Upper lobe of left lung (tissue), 6 donors: ENCODE measurements around the gene CYS1. TPM values are rescaled to one million over a fixed set of nuclear protein-coding genes. Genes with fewer than 3 reads are reported as not detected.
"Not testable (repeated sequence)": the region's sequence is repeated elsewhere in the genome, so short reads cannot be mapped to it uniquely, and the experiment has no call there.

ENCODE experiments used
- ATAC-seq, 2 donors: fragments of 200-7000 bp; cut with Tn5 transposase; one replicate each; pipeline ENCODE4 v1.9.1; 2022; ENCODE audit warnings: mild to moderate bottlenecking in 2 of 2, moderate library complexity in 2 of 2; ENCODE audit not compliant: low FRiP score in 2 of 2
- DNase-seq, 2 donors: peaks; one replicate each; pipeline ENCODE4 v3.0.0-alpha.2; 2019 to 2020
- H3K27ac ChIP-seq, 4 donors: fragments of 200-600 bp; sonication (generic); one replicate each; pipeline ENCODE4 v1.5.1; 2016 to 2019
- H3K27me3 ChIP-seq, 4 donors: fragments of 200-600 bp; sonication (generic); one replicate each; pipeline ENCODE4 v1.5.1; 2017 to 2019
- H3K36me3 ChIP-seq, 4 donors: fragments of 200-600 bp; sonication (generic); one replicate each; pipeline ENCODE4 v1.5.1; 2016 to 2019
- H3K4me1 ChIP-seq, 4 donors: fragments of 200-600 bp; sonication (generic); one replicate each; pipeline ENCODE4 v1.5.1; 2018 to 2019
- H3K4me3 ChIP-seq, 4 donors: fragments of 200-600 bp; sonication (generic); one replicate each; pipeline ENCODE4 v1.5.1; 2017 to 2019; ENCODE audit warnings: mild to moderate bottlenecking in 2 of 4, moderate library complexity in 1 of 4
- H3K9me3 ChIP-seq, 4 donors: fragments of 200-600 bp; sonication (generic); one replicate each; pipeline ENCODE4 v1.5.1; 2018 to 2019
- CTCF ChIP-seq, 6 experiments: fragments of 450-650 bp in 4 of 6; fragments of 200-600 bp in 2 of 6; sonication (generic) in 2 of 6; IDR thresholded peaks; one replicate each; pipeline ENCODE4 v1.5.1; 2016 to 2019; ENCODE audit warnings: antibody characterized with exemption in 6 of 6
- EP300 ChIP-seq, 4 donors: sonication (generic); formaldehyde crosslinking; IDR thresholded peaks; one replicate each; pipeline ENCODE4 v1.5.1; 2017; ENCODE audit warnings: antibody characterized with exemption in 4 of 4, control low read depth in 2 of 4
- POLR2A ChIP-seq, 4 donors: fragments of 450-650 bp; IDR thresholded peaks; one replicate each; pipeline ENCODE4 v1.5.1; 2016 to 2017; ENCODE audit warnings: antibody characterized with exemption in 4 of 4, mild to moderate bottlenecking in 2 of 4
- POLR2AphosphoS5 ChIP-seq, 2 donors: sonication (generic); formaldehyde crosslinking; IDR thresholded peaks; one replicate each; pipeline ENCODE4 v1.5.1; 2017; ENCODE audit warnings: antibody characterized with exemption in 2 of 2
- WGBS, 2 donors: methylation state at CpG; one replicate each; pipeline ENCODE4 v1.1.5; 2017 to 2018; 5-methylcytosine and 5-hydroxymethylcytosine counted together
- total RNA-seq, 6 donors: library from RNA; depleted of rRNA in 4 of 6; stranded (reverse); fragments of >200 nt in 4 of 6; gene quantifications; one replicate each; pipeline versions ENCODE4 v1.1.0 to v1.2.1, GENCODE V29; 2016 to 2021
- donor health status: DM: no; HTN: no; CAD: no; lungs with moderate emphysema.
- donor health status: DM: no; HTN: yes; CAD: no; lungs with severe emphysema.

The CYS1 gene
- total RNA-seq, 6 donors from 2014 or later = 1.0 to 8.2 (median 5.6) TPM

DNA sequence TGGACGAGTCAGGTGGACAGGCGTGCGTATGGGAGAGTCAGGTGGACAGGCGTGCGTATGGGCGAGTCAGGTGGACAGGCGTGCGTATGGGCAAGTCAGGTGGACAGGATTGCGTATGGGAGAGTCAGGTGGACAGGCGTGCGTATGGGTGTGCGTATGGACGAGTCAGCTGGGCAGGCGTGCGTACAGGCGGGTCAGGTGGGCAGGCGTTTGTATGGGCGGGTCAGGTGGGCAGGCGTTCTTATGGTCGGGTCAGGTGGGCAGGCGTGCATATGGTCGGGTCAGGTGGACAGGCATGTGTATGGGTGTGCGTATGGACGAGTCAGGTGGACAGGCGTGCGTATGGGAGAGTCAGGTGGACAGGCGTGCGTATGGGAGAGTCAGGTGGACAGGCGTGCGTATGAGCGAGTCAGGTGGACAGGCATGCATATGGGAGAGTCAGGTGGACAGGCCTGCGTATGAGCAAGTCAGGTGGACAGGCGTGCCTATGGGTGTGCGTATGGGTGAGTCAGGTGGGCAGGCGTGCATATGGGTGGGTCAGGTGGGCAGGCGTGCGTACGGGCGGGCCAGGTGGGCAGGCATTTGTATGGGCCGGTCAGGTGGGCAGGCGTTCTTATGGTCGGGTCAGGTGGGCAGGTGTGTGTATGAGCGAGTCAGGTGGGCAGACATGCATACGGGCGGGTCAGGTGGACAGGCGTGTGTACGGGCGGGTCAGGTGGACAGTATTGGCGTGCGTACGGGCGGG, 69.2 kb downstream of the CYS1 start:
- DNase-seq = peak in 1 of 2 donors; percentile 72
- not testable (repeated sequence) for H3K4me3 ChIP-seq, H3K36me3 ChIP-seq, H3K9me3 ChIP-seq, H3K27ac ChIP-seq, H3K27me3 ChIP-seq, ATAC-seq
- 93 to 96% methylated on average over 52 of the region's 52 CpGs for WGBS, 2 donors
- peaks cover 15 to 26% (median 23%) of the 10 kb centered on the region in 4 donors for H3K4me1 ChIP-seq

GRCh38 chr2:10009811-10010781, 70.1 kb downstream of the CYS1 start:
- 76 to 79% methylated on average over 28 to 32 of the region's 36 CpGs for WGBS, 2 donors
- H3K27ac ChIP-seq = peak overlapping the region in 3 of 4 donors; percentile 52 to 69 (median 61)
- peaks cover 15 to 26% (median 23%) of the 10 kb centered on the region in 4 donors for H3K4me1 ChIP-seq
- peak; percentile 69 to 92 for DNase-seq
- peak; percentile 81 to 85 for ATAC-seq
- H3K9me3 ChIP-seq = no peaks in the 10 kb centered on the region
- no peaks in the 10 kb centered on the region for H3K27me3 ChIP-seq
- H3K4me3 ChIP-seq = no peak overlapping the region
- TF ChIP-seq CTCF (IDR thresholded peaks at IDR 0.05) (no peak), EP300 (IDR thresholded peaks at IDR 0.05) (no peak), POLR2A (IDR thresholded peaks at IDR 0.05) (no peak), POLR2AphosphoS5 (IDR thresholded peaks at IDR 0.05) (no peak)
- H3K36me3 ChIP-seq = no peaks in the 10 kb centered on the region

DNA sequence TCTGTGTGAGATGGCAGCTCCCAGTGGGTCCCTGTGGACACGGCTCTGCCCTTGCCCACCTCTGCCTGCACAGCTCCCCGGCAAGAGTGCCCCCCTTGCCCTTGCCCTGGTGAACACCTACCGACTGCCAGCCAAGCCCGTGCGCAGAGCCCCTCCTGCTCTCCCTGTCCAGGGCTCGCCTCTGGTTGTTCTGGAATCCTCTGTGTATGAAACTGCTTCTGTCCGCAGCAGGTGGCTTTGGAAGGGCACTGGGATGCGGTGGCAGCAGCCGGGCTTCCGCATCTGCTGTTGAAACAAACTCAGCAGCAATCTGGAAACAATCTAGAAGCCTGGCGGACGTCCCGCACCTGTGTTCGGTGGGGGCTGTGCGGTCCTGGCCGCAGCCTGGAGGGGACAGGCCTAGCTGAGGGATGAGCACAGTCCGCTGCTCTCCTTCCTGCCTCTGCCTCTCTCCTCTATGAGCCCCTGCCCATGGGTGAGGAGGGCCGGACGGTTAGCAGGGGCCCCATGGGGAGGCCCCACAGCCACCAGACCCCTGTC, 70.9 kb downstream of the CYS1 start:
- H3K27me3 ChIP-seq = no peaks in the 10 kb centered on the region
- no peaks in the 10 kb centered on the region for H3K9me3 ChIP-seq
- DNase-seq (peak in 1 of 2 donors; percentile 77), ATAC-seq (peak in 1 of 2 donors; percentile 34)
- no peak for TF ChIP-seq CTCF (IDR thresholded peaks at IDR 0.05)
- TF ChIP-seq EP300 (IDR thresholded peaks at IDR 0.05) = no peak
- TF ChIP-seq POLR2A (IDR thresholded peaks at IDR 0.05) = no peak
- no peak for TF ChIP-seq POLR2AphosphoS5 (IDR thresholded peaks at IDR 0.05)
- H3K4me3 ChIP-seq = no peak overlapping the region
- H3K4me1 ChIP-seq = peaks cover 15 to 26% (median 23%) of the 10 kb centered on the region in 4 donors
- 85 to 94% methylated on average over 3 to 19 of the region's 19 CpGs for WGBS, 2 donors
- no peaks in the 10 kb centered on the region for H3K36me3 ChIP-seq
- peak overlapping the region in 3 of 4 donors; percentile 52 to 69 (median 61) for H3K27ac ChIP-seq

DNA sequence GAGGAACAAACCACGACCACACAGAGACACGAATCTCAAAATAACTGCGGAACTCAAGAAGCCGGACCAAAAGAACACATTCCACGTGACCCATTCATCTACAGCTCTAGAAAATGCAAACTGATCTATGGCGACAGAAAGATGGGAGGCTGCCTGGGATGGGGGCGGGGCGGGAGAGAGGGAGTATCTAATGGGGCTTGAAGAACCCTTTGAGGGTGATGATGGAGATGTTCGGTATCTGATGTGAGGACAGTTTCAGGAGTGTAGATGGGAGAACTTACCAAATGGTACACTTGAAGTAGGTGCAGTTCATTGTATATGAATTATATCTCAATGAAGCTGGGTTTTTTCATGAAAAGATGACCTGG, 71.4 kb downstream of the CYS1 start:
- 86% methylated on average over 9 of the region's 9 CpGs for WGBS, 2 donors
- DNase-seq (no peak), ATAC-seq (no peak)
- TF ChIP-seq POLR2AphosphoS5 (IDR thresholded peaks at IDR 0.05) (no peak), EP300 (IDR thresholded peaks at IDR 0.05) (no peak), CTCF (IDR thresholded peaks at IDR 0.05) (no peak)
- H3K36me3 ChIP-seq = no peaks in the 10 kb centered on the region
- no peak overlapping the region for H3K4me3 ChIP-seq
- H3K9me3 ChIP-seq = no peaks in the 10 kb centered on the region
- peaks cover 15 to 26% (median 23%) of the 10 kb centered on the region in 4 donors for H3K4me1 ChIP-seq
- H3K27ac ChIP-seq = peak overlapping the region in 1 of 4 donors; percentile 34
- no peaks in the 10 kb centered on the region for H3K27me3 ChIP-seq
